C4-2B (cell line): ENCODE measurements around the gene ERBB4.

Experiments
- H3K27ac ChIP-seq: fragments of 450-650 bp; 2 replicates; pipeline ENCODE4 v1.5.1; 2017
- ZFX ChIP-seq: fragments of 450-650 bp; IDR thresholded peaks from 2 replicates; pipeline ENCODE4 v1.6.1; 2017
- TF ChIP-seq, protein P1 (sequence below): fragments of 450-650 bp; conservative IDR thresholded peaks from 2 replicates; pipeline ENCODE4 v1.5.1; 2017; ENCODE audit warnings: mild to moderate bottlenecking

Gene ERBB4

DNA sequence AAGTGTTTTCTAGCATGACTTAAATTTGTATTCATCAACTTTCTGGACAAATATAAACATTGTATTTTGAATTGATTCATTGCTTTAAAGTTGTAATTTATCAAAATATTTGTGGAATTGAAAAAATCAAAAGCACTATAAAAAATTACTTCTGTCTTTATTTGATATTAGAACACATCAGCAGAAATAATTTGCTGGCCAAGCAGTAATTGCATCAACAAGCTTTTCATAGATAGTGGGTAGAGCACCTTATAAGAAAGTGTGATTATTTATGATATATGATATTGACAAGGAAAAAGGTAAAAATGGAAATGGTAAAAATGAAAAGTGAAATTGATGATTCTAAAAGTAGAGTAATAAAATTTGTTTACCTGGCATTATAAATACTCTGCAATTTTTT is 1121.1 kb downstream of the ERBB4 start:
- no peak overlapping the region for H3K27ac ChIP-seq
- TF ChIP-seq, protein P1, sequence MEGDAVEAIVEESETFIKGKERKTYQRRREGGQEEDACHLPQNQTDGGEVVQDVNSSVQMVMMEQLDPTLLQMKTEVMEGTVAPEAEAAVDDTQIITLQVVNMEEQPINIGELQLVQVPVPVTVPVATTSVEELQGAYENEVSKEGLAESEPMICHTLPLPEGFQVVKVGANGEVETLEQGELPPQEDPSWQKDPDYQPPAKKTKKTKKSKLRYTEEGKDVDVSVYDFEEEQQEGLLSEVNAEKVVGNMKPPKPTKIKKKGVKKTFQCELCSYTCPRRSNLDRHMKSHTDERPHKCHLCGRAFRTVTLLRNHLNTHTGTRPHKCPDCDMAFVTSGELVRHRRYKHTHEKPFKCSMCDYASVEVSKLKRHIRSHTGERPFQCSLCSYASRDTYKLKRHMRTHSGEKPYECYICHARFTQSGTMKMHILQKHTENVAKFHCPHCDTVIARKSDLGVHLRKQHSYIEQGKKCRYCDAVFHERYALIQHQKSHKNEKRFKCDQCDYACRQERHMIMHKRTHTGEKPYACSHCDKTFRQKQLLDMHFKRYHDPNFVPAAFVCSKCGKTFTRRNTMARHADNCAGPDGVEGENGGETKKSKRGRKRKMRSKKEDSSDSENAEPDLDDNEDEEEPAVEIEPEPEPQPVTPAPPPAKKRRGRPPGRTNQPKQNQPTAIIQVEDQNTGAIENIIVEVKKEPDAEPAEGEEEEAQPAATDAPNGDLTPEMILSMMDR, result no peak
- TF ChIP-seq ZFX, result no peak

DNA sequence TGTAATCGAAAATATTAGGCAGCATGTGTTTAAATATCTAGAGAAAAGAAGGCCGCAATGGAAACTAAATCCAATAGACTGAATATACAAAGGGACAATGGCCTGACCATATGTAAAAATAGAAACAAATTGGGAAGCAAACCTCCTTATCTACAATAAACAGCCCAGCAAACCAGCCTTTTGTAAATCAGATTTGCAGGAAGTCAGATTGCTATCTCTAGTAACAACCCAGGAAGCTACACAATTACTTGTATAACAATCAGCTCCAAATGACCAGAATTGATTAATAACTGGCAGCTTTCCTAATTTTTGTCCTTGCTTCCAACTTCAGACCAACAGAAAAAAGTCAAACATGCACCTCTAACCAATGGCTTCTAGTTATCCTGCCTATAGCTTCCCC is 1122.2 kb downstream of the ERBB4 start:
- H3K27ac ChIP-seq, result no peak overlapping the region
- no peak for TF ChIP-seq ZFX
- TF ChIP-seq, protein P1, result no peak

GRCh38 chr2:211413746-211414145 is 1124.9 kb downstream of the ERBB4 start:
- no peak overlapping the region for H3K27ac ChIP-seq
- no peak for TF ChIP-seq ZFX
- TF ChIP-seq, protein P1, result no peak

DNA sequence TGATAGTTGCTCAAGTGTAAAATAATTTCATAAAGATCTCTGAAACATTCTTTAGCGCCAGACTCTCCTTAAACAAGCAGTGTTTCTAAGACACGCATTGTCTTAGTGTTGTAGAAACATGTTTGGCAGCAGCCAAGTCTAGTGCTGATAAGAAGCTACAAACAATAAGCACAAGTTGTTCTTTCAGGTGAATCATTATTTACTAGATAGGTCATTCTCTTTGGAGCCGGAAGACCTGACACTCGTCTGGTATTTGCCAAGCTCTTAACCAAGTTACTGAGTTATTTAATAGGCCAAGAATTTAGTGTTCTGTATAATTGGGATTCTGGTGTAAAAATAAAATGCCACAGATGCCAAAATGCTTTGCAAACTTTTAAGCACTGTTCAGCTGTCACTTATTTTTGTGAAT is 1130.1 kb downstream of the ERBB4 start:
- no peak overlapping the region for H3K27ac ChIP-seq

DNA sequence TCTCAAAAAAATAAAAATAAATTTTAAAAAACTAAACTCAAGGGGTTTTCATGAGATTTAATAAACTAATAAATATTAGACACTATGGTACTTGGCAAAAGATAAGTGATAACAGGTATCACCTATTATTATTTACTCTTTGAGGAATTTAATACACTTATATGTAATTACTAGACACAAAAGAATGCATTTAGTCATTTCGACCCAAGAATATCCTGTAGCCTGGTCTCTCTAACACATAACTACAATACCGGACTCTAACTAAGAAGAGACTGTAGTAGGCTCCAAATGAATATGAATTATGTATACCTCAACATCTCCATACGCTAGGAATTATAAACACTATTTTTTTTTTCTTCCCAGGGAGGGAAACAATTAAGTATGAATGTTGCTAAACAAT is 1131.5 kb downstream of the ERBB4 start:
- no peak overlapping the region for H3K27ac ChIP-seq
- no peak for TF ChIP-seq ZFX
- TF ChIP-seq, protein P1, result no peak

More for the DNA sequence above, 1130.1 kb downstream of the ERBB4 start:
- TF ChIP-seq ZFX, result no peak
- TF ChIP-seq, protein P1, result no peak

GRCh38 chr2:211405036-211405435 is 1133.6 kb downstream of the ERBB4 start:
- no peak overlapping the region for H3K27ac ChIP-seq
- TF ChIP-seq ZFX, result no peak
- TF ChIP-seq, protein P1, result no peak

- TF ChIP-seq, protein P1, result no peak
- no peak for TF ChIP-seq ZFX
- H3K27ac ChIP-seq, result no peak overlapping the region
Observed at GRCh38 chr2:211404098-211404497, 1134.5 kb downstream of the ERBB4 start.
